Coronary artery (tissue), 2 donors: ENCODE data around the gene TEAD4.

Experiments used
- DNase-seq: peaks from one replicate; pipeline ENCODE4 v3.0.0-alpha.2; 2017; ENCODE audit warnings: low spot score
- H3K27ac ChIP-seq, 2 donors: fragments of 200-600 bp; sonication (generic); one replicate each; pipeline ENCODE4 v1.5.1; 2016 to 2019
- H3K4me3 ChIP-seq: fragments of 200-600 bp; sonication (generic); 2 replicates; pipeline ENCODE4 v1.5.1; 2016; ENCODE audit warnings: mild to moderate bottlenecking, moderate library complexity
- TF ChIP-seq, protein P1 (sequence below): fragments of 200-600 bp; sonication (generic); IDR thresholded peaks from one replicate; pipeline ENCODE4 v1.5.1; 2019; ENCODE audit warnings: antibody characterized with exemption

TEAD4 gene

DNA sequence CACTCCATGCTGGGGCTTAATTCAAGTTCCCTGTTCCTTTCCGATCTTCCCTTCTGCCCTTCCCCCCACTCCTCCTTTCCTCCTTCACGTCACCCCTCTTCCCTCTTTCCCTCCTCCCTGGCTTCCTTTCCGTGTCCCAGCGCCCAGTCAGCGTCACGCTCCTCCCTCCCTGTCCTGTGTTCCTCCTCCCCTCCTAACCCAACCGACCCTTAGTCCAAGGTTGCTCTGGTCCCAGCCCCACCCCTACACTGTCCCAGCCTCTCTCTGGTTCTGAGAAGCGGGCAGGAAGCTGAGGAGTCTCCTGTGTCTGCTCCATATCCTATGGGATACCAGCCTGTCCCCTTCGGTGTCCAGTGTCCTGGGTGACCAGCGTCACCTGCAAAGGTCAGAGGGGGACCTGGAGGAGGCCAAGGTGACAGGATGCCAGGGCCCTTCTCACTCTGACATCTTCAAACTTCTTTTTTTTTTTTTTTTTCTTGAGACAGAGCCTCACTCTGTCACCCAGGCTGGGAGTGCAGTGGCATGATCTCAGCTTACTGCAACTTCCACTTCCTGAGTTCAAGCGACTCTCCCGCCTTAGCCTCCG is 61.7 kb downstream of the TEAD4 start:
- TF ChIP-seq, protein P1, sequence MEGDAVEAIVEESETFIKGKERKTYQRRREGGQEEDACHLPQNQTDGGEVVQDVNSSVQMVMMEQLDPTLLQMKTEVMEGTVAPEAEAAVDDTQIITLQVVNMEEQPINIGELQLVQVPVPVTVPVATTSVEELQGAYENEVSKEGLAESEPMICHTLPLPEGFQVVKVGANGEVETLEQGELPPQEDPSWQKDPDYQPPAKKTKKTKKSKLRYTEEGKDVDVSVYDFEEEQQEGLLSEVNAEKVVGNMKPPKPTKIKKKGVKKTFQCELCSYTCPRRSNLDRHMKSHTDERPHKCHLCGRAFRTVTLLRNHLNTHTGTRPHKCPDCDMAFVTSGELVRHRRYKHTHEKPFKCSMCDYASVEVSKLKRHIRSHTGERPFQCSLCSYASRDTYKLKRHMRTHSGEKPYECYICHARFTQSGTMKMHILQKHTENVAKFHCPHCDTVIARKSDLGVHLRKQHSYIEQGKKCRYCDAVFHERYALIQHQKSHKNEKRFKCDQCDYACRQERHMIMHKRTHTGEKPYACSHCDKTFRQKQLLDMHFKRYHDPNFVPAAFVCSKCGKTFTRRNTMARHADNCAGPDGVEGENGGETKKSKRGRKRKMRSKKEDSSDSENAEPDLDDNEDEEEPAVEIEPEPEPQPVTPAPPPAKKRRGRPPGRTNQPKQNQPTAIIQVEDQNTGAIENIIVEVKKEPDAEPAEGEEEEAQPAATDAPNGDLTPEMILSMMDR = no peak

DNA sequence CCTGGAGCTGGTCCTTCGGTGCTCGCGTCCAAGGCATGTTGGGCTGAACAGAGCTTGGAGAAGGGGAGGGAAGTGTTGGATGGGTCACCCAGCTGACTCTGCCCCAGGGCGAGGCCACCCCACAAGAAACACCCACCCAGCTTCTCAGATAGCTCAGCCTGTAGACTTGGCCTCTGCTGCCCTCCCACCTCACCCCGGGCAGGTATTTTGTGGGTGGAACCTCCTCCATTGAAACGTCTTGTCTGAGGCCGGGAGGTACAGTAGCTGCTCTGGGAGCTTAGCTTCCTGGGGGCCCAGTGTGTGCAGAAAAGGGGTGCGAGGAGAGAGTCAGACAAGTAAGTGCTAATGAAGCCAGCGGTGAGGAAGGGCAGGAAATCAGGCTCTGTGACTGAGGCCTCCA is 63.2 kb downstream of the TEAD4 start:
- DNase-seq = no peak
- Histone ChIP-seq H3K27ac (no peak overlapping the region), H3K4me3 (no peak overlapping the region)
- TF ChIP-seq, protein P1 = no peak

More for the DNA sequence above, 61.7 kb downstream of the TEAD4 start:
- Histone ChIP-seq H3K4me3 (no peak overlapping the region), H3K27ac (no peak overlapping the region)
- no peak for DNase-seq

DNA sequence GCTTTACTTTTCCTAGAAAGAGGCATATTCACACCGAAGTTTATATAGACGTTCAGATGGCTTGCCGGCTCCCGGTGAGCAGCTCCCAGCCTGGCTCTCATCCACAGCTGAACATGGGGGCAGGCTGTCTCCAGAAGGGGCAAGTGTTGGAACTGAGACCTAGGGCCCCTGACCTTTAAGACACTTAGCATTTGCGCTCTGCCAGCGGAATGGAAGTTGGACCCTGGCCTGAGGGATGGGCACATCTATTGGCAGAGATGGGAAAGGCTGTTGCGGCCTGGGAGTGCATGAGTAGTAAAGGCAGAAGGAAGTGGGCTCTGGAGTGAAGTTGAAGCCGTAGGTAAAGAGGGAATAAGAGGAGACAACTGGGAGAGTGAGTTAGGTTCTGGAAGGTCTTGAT is 63.8 kb downstream of the TEAD4 start:
- Histone ChIP-seq H3K27ac (no peak overlapping the region), H3K4me3 (no peak overlapping the region)
- TF ChIP-seq, protein P1 = no peak
- no peak for DNase-seq

DNA sequence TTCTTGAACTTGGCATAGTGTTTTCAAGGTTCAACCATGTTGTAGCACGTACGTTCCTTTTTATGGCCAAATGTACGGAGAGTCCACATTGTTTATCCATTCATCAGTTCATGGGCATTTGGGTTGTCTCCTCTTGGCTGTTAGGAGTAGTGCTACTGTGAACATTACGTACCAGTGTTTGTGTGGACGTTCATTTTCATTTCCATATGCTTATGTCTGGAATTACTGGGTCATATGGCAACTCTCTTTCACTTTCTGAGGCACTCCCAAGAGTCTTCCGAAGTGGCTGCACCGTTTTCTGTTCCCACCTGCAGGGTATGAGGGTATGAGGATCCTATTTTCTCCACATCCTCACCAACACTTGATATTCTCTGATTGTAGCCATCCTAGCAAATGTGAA is 68.9 kb downstream of the TEAD4 start:
- no peak for DNase-seq
- Histone ChIP-seq H3K27ac (no peak overlapping the region), H3K4me3 (no peak overlapping the region)
- TF ChIP-seq, protein P1 = no peak

DNA sequence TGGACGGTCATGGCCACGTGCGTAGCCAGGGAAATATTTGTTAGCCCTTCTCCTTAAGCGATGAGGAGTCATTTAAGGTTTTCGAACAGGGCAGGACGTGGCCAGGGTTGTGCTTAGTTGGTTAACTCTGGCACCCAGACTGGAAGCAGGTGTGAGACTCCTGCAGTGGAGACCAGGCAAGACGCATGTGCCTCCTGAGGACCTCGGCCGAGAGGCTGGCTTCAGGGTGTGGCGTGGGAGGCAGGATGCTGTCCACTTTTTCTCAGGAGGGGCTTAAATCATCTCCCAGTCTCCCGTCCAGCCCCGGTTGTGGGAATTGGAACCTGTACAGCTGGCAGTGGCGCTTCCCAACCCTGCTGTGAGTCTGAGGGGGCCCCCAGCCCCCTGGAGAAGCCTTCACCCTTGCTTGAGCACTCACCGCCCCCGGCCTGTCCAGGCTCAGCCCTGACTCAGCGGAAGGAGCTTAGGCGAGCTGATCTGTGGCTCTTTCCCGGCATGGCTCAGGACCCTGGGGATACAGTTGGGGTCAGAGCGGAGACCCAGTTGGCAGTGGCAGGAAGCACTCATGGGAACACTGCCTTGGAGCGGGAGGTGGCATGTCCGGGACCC is 71.7 kb downstream of the TEAD4 start:
- H3K27ac ChIP-seq = no peak overlapping the region
- TF ChIP-seq, protein P1 = no peak
- DNase-seq = no peak

DNA sequence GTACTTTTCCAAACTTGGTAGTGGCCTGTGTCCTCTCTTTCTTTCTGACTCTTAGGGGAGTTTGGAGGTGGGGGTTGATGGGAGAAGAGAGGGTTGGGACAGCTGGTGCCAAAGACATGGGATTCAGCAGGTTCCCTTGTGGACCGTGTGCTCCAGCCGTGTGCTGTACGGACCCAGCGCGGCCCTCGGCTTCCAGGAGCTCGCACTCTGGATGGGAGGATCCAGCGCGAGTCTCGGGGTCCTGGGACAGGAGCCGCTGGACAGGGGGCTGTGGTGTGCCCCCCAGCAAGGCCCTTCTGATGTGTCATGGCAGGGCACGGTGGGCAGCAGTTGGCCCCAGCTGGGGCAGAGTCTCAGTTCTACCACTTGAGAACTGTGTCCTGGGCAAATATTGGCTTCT is 73.0 kb downstream of the TEAD4 start:
- Histone ChIP-seq H3K4me3 (no peak overlapping the region), H3K27ac (no peak overlapping the region)
- TF ChIP-seq, protein P1 = no peak
- DNase-seq = no peak

More for the DNA sequence above, 71.7 kb downstream of the TEAD4 start:
- H3K4me3 ChIP-seq = no peak overlapping the region
